ENCODE data around the gene CXCR2. TPM values are rescaled to one million over a fixed set of nuclear protein-coding genes. Genes with fewer than 3 reads are reported as not detected.

The CXCR2 gene
- total RNA-seq, 1 donor from 2014 or later = not detected

GRCh38 chr2:218180467-218181114 is 54.8 kb downstream of the CXCR2 start:
- DNase-seq (ENCODE audit: low read depth) = no peak

GRCh38 chr2:218184331-218184730 is 58.5 kb downstream of the CXCR2 start:
- Histone ChIP-seq H3K36me3 (ENCODE audit: control insufficient read depth, insufficient read depth, low read length) (no peaks in the 10 kb centered on the region), H3K4me3 (ENCODE audit: low read depth, low read length) (no peak overlapping the region), H3K27me3 (ENCODE audit: control insufficient read depth, insufficient read depth, low read length) (peaks cover 5% of the 10 kb centered on the region)
- TF ChIP-seq CTCF (IDR thresholded peaks at IDR 0.05; ENCODE audit: insufficient read depth, low read length, poor library complexity, severe bottlenecking) = no peak
- DNase-seq (ENCODE audit: low read depth) = no peak

More at GRCh38 chr2:218180467-218181114, 54.8 kb downstream of the CXCR2 start:
- Histone ChIP-seq H3K27me3 (ENCODE audit: control insufficient read depth, insufficient read depth, low read length) (peaks cover 5% of the 10 kb centered on the region), H3K36me3 (ENCODE audit: control insufficient read depth, insufficient read depth, low read length) (no peaks in the 10 kb centered on the region), H3K4me3 (ENCODE audit: low read depth, low read length) (no peak overlapping the region)
- TF ChIP-seq CTCF (IDR thresholded peaks at IDR 0.05; ENCODE audit: insufficient read depth, low read length, poor library complexity, severe bottlenecking) = no peak

- TF ChIP-seq CTCF (IDR thresholded peaks at IDR 0.05; ENCODE audit: insufficient read depth, low read length, poor library complexity, severe bottlenecking) = peak; percentile 79
- Histone ChIP-seq H3K36me3 (ENCODE audit: control insufficient read depth, insufficient read depth, low read length) (no peaks in the 10 kb centered on the region), H3K27me3 (ENCODE audit: control insufficient read depth, insufficient read depth, low read length) (peaks cover 5% of the 10 kb centered on the region), H3K4me3 (ENCODE audit: low read depth, low read length) (no peak overlapping the region)
- DNase-seq (ENCODE audit: low read depth) = peak; percentile 26
These were observed 60.5 kb downstream of the CXCR2 start for GRCh38 chr2:218186355-218186766.

Other genes with a start within 250 kb of the CXCR2 start
- 54.5 and 70.6 TPM in 2 replicates for gene TNS1, start 123.0 kb upstream of the CXCR2 start, total RNA-seq
- not detected in 2 replicates for gene RUFY4, start 56.8 kb upstream of the CXCR2 start, total RNA-seq
- gene CXCR1, start 40.9 kb downstream of the CXCR2 start, total RNA-seq = not detected in 2 replicates
- 387 and 464 TPM in 2 replicates for gene ARPC2, start 91.2 kb downstream of the CXCR2 start, total RNA-seq
- 0.92 TPM in 1 of 2 replicates, not detected in the other for gene GPBAR1, start 135.0 kb downstream of the CXCR2 start, total RNA-seq
- gene AAMP, start 144.1 kb downstream of the CXCR2 start, total RNA-seq = 173 and 174 TPM in 2 replicates
- 36.8 and 45.4 TPM in 2 replicates for gene PNKD, start 144.5 kb downstream of the CXCR2 start, total RNA-seq
- gene TMBIM1, start 166.5 kb downstream of the CXCR2 start, total RNA-seq = 155 and 160 TPM in 2 replicates
- not detected in 2 replicates for gene CATIP, start 230.8 kb downstream of the CXCR2 start, total RNA-seq

Measured in kidney epithelial cell (primary cell).